HG03045 (cell line): ENCODE measurements around the gene ZNF772.
"Not testable (repeated sequence)": the region's sequence is repeated elsewhere in the genome, so short reads cannot be mapped to it uniquely, and the experiment has no call there.

Source experiments
- ATAC-seq: cut with Tn5 transposase; IDR thresholded peaks from one replicate; pipeline ENCODE4 v1.9.1; 2021; ENCODE audit warnings: mild to moderate bottlenecking, moderate library complexity; ENCODE audit not compliant: unreplicated experiment

ZNF772 gene

GRCh38 chr19:57477191-57478008, at the start of gene ZNF772:
TSS of gene ZNF772 (minus strand) at chr19:57477566. CDS start at chr19:57477309, 257 bp downstream.
- peak; percentile 84 for ATAC-seq

DNA sequence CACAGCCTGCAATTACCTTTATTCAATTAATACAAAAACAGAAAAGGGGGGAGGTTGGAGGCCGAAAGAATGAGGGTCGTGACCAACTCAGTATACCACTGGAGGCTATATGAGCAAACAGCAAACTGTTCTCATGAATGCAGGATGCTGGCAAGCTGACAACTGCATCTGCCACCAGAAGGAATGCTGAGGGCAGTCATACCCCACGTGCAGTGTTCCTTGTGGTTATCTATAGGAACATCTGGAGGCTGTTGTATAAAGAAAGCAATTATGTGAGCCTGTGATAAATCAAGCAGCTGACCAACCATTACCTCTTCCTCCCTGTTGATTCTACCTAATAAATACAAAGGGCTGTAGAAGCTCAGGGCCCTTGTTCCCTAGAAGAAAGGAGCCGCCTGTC, 40.7 kb upstream of the ZNF772 start:
- ATAC-seq = not testable (repeated sequence)

GRCh38 chr19:57515255-57515654, 37.9 kb upstream of the ZNF772 start:
- ATAC-seq = no peak

DNA sequence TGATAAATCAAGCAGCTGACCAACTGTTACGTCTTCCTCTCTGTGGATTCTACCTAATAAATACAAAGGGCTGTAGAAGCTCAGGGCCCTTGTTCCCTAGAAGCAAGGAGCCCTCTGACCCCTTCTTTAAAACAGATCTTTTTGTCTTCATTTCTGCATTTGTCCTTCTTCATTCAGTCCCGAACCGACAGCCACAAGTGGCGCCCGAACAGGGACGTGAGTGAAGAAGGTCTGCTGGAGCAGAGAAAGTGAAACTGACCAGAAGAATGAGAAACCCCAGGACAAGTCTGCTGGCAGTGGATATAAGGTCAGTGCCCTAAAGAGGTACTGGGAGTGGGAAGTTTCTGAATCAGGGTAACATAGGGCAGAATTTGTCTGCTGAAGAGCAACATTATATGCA, 35.5 kb upstream of the ZNF772 start:
- ATAC-seq = no peak

- no peak for ATAC-seq
These were observed 34.1 kb upstream of the ZNF772 start for GRCh38 chr19:57511484-57511883.

GRCh38 chr19:57506163-57506562, 28.8 kb upstream of the ZNF772 start:
- ATAC-seq = no peak

DNA sequence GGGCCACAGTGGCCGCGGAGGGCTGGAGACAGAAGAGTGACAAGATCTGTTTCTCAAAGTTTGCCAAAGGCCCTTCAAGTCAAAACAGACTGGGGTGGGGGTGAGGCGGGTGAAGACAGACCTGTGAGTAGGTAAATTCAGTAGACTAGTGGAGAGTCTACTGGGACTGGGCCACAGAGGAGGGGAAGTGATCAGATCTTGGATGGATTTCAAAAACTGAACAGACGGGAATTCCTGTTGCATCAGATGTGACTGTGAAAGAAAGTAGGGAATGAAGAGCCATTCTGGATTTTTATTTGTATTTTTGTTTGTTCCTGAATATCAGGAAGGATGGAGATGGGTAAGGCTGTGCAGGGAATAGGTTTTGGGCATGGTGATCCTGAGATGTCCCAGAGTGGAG, 23.0 kb upstream of the ZNF772 start:
- ATAC-seq = not testable (repeated sequence)

GRCh38 chr19:57499680-57500395, 22.5 kb upstream of the ZNF772 start, which contains the start of gene ZNF773:
TSS of gene ZNF773 (plus strand) at chr19:57499938. CDS start at chr19:57500081, 143 bp downstream.
- peak; percentile 98 for ATAC-seq

GRCh38 chr19:57499332-57499679, 21.9 kb upstream of the ZNF772 start:
- not testable (repeated sequence) for ATAC-seq

DNA sequence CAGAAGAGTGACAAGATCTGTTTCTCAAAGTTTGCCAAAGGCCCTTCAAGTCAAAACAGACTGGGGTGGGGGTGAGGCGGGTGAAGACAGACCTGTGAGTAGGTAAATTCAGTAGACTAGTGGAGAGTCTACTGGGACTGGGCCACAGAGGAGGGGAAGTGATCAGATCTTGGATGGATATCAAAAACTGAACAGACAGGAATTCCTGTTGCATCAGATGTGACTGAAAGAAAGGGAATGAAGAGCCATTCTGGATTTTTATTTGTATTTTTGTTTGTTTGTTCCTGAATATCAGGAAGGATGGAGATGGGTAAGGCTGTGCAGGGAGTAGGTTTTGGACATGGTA, 10.9 kb upstream of the ZNF772 start:
- not testable (repeated sequence) for ATAC-seq

- ATAC-seq = peak; percentile 91
These were observed 10.3 kb upstream of the ZNF772 start, which contains the start of gene ZNF419 for GRCh38 chr19:57487477-57488298. TSS of gene ZNF419 (plus strand) at chr19:57487750. CDS start at chr19:57487951, 201 bp downstream.

DNA sequence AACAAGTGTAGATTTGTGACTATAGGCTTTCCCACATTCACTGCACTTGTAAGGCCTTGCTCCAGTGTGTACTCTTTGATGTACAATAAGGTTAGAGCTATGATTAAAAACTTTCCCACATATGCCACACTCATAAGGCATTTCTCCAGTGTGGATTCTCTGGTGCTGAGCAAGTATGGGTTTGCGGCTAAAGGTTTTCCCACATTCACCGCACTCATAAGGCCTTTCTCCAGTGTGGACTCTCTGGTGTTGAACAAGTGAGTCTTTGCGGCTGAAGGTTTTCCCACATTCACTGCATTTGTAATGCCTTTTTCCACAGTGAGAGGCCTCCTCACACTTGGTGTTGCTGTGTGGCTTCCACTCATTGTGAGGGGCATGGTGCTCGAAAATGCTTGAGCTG, 3.7 kb downstream of the ZNF772 start:
- ATAC-seq = no peak

GRCh38 chr19:57466489-57466888, 10.9 kb downstream of the ZNF772 start:
- ATAC-seq = no peak

GRCh38 chr19:57465680-57466381, 11.5 kb downstream of the ZNF772 start:
- no peak for ATAC-seq

GRCh38 chr19:57452307-57452706, 25.1 kb downstream of the ZNF772 start:
- no peak for ATAC-seq

DNA sequence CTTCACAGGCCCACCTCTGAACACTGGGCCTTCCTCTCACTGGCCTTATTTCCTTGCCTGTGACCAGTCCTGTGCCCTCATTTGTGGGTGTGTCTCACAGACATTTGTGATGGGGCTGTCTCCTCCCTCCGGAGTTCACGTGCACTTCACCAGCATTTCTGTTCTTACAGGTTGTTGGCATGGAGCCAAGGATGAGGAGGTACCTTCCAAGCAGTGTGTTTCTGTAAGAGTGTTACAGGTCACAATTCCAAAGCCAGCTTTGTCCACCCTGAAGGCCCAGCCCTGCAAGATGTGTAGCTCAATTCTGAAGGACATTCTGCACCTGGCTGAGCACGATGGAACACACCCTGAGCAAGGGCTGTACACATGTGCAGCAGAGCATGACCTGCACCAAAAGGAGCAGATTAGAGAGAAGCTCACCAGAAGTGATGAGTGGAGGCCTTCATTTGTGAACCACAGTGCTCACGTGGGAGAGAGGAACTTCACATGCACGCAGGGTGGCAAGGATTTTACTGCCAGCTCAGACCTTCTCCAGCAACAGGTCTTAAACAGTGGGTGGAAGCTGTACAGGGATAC, 34.2 kb downstream of the ZNF772 start:
- no peak for ATAC-seq

DNA sequence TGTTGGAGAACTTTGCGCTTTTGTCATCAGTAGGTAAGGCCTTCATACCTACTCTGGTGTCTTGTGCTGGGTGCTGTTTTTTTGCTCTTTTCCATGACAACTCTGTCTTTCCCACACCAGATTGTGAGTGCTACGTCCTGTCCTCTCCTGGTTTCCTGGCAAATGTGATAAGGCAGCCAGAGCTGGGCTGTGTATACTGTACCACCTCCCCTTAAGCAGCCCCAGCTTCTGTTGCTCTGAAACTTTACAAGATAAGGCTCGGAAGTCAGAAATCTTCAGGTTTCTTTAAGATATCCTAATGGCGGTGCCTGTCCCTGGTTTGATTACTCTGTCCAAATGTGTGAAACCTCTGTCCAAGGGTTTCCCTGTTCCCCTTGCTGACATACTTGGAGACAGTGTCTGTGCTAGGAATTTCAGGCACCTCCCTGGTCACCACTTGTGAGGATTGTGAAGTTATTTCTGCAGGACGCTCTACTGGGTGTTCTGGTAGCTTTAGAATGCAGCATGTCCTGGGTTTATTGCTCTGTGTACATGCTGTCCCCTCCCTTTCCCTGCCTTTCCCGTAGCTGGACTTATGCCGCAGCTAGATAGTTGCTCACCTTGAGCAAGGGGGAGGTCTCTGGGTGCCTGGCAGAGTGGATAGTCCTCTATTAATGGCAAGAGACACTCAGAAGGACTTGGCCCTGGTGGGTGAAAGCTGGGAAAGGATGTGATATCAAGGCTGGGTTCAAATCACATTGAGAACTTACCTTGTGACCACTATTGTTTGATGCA, 35.2 kb downstream of the ZNF772 start:
- ATAC-seq = no peak

DNA sequence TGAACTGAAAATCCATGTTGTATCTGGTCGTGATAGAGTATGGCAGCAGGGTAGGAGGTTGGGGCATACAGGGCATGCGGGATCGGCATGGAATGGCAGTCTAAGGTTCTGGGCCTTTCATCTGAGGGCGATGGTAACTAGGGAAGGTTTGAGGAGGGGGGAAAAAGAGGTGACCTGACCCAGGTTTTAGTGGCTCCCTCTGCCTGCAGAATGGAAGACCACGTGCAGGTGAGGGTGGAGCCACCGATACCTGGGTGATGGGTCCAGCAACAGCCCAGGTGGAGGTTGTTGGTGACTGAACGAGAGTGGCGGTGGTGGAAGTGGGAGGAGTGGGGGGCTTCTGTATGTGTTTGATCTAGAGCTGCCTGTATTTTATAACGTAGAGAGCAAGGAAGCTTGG, 38.4 kb downstream of the ZNF772 start:
- no peak for ATAC-seq

GRCh38 chr19:57437931-57438330, 39.4 kb downstream of the ZNF772 start:
- no peak for ATAC-seq

DNA sequence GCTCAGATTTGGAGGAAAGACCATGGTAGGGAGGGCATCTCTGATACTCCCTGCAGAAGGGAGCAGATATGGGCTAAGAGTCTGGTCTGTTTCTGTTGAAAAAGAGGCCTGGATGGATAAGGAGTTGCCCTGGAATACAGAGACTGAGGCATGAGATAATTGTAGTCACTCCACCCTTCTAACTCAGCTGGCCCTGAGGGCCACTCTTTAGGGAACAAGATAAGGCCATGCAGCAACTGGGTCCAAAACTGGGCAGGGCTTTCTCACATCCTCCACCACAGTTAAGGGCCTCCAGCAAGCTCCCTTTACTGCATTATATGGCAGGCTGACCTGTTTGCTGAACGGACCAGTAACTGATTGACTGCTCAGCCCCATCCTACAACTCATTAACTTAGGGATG, 40.9 kb downstream of the ZNF772 start:
- no peak for ATAC-seq
